ENCODE results near the gene MAP7D2. TPM values are rescaled to one million over a fixed set of nuclear protein-coding genes. Genes with fewer than 3 reads are reported as not detected.

Gene MAP7D2
- total and polyA plus RNA-seq, 2 of the 13 experiments (the other 11 are each of a cell fraction or from before 2014, with no cell fraction given) = 9.6 to 10.5 TPM

GRCh38 chrX:19990556-19991349 lies 126.0 kb downstream of the MAP7D2 start, which contains the start of gene BCLAF3 (continued):
- TF ChIP-seq, protein P1, sequence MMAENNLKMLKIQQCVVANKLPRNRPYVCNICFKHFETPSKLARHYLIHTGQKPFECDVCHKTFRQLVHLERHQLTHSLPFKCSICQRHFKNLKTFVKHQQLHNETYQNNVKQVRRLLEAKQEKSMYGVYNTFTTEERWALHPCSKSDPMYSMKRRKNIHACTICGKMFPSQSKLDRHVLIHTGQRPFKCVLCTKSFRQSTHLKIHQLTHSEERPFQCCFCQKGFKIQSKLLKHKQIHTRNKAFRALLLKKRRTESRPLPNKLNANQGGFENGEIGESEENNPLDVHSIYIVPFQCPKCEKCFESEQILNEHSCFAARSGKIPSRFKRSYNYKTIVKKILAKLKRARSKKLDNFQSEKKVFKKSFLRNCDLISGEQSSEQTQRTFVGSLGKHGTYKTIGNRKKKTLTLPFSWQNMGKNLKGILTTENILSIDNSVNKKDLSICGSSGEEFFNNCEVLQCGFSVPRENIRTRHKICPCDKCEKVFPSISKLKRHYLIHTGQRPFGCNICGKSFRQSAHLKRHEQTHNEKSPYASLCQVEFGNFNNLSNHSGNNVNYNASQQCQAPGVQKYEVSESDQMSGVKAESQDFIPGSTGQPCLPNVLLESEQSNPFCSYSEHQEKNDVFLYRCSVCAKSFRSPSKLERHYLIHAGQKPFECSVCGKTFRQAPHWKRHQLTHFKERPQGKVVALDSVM (CRISPR knock-in tag; IDR thresholded peaks at IDR 0.05) = peak; percentile 43; the same call in 1 of the 2 replicates
- TF ChIP-seq ZNF350 (CRISPR knock-in tag; IDR thresholded peaks at IDR 0.05; ENCODE audit: borderline replicate concordance, low read depth) = 0 out of 2 replicates have a peak, but pooled peaks have one; percentile 18
- TF ChIP-seq ZZZ3 (CRISPR knock-in tag; IDR thresholded peaks at IDR 0.05; ENCODE audit: borderline replicate concordance) = no peak
- TF ChIP-seq SAP130 (CRISPR knock-in tag; IDR thresholded peaks at IDR 0.05; ENCODE audit: low read depth) = peak; percentile 25; the same call in 1 of the 2 replicates
- TF ChIP-seq ZBTB20 (CRISPR knock-in tag; IDR thresholded peaks at IDR 0.05; ENCODE audit: borderline replicate concordance, low read depth) = no peak
- peak; percentile 60 for TF ChIP-seq GABPA (IDR thresholded peaks at IDR 0.05; ENCODE audit: low read depth, low read length)
- peak; percentile 66 for TF ChIP-seq GABPA (CRISPR knock-in tag; IDR thresholded peaks at IDR 0.05; ENCODE audit: low read depth)
- no peak for TF ChIP-seq ZNF33A (CRISPR knock-in tag; IDR thresholded peaks at IDR 0.05; ENCODE audit: borderline replicate concordance)
- TF ChIP-seq HOXA5 (CRISPR knock-in tag; IDR thresholded peaks at IDR 0.05) = no peak

GRCh38 chrX:19990151-19990555 lies 126.6 kb downstream of the MAP7D2 start:
- intact Hi-C loops (cut with micrococcal nuclease; ENCODE audit: unreplicated experiment) (loop anchor here (5.0 kb wide), 1 partner anchor 77 kb away; no protein-coding TSS in a partner anchor), in situ Hi-C loops (cut with HindIII; ENCODE audit: extremely low pct_ligation_motif_present, low pct_unique_long_range_greater_than_20kb) (loop anchor here (10.0 kb wide), 1 partner anchor 85 kb away; no protein-coding TSS in a partner anchor)
- Histone ChIP-seq H3K27ac (ENCODE audit: extremely low read length, insufficient read depth, low read length) (peak overlapping the region; percentile 33), H3K4me3 (replicated peaks in 1 of 3; ENCODE audit: insufficient read depth in 1 of 3, low read depth in 2 of 3, low read length in 3 of 3) (peak overlapping the region; percentile 55 to 77 (median 75); a peak in 5 of 6 replicates), H3K9ac (ENCODE audit: insufficient read depth, low read depth, low read length) (peak overlapping the region; percentile 63; the same call in 1 of the 2 replicates), H3K36me3 (replicated peaks in 1 of 2; ENCODE audit: control insufficient read depth in 1 of 2, insufficient read depth in 2 of 2, low read length in 2 of 2) (no peaks in the 10 kb centered on the region), H4K20me1 (ENCODE audit: insufficient read depth, low read length) (no peaks in the 10 kb centered on the region), H3K4me2 (ENCODE audit: low read depth, low read length) (peak overlapping the region; percentile 67), H2AFZ (ENCODE audit: low read length) (no peak overlapping the region), H3K9me3 (ENCODE audit: low read length) (no peaks in the 10 kb centered on the region), H3K4me1 (ENCODE audit: insufficient read depth, low read length) (peaks cover 13% of the 10 kb centered on the region; the same call in 1 of the 2 replicates), H3K79me2 (ENCODE audit: insufficient read depth, low read length) (no peaks in the 10 kb centered on the region), H3K27me3 (ENCODE audit: control insufficient read depth in 1 of 2, insufficient read depth in 2 of 2, low read length in 2 of 2) (no peaks in the 10 kb centered on the region)
- no TSS peak for BruUV-seq (replicated peaks)
- FAIRE-seq (no peak), ATAC-seq (no peak; the same call in 2 of the 3 replicates), DNase-seq (ENCODE audit: low spot score) (no peak)
- CTCF ChIA-PET (ENCODE audit: low intra/inter-chr PET ratio, low total read pairs) = interaction anchor here (2.0 kb wide), 1 partner anchor 85 kb away, joined by 6 read pairs; no protein-coding TSS in a partner anchor
- 0% methylated on average over 14 of the region's 25 CpGs for WGBS (ENCODE audit: low lambda C conversion rate)
- POLR2A ChIA-PET = no interaction called here
- TF ChIP-seq, protein P2, sequence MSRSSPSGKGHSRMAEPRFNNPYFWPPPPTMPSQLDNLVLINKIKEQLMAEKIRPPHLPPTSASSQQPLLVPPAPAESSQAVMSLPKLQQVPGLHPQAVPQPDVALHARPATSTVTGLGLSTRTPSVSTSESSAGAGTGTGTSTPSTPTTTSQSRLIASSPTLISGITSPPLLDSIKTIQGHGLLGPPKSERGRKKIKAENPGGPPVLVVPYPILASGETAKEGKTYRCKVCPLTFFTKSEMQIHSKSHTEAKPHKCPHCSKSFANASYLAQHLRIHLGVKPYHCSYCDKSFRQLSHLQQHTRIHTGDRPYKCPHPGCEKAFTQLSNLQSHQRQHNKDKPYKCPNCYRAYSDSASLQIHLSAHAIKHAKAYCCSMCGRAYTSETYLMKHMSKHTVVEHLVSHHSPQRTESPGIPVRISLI (CRISPR knock-in tag; IDR thresholded peaks at IDR 0.05; ENCODE audit: borderline replicate concordance) = no peak
- no peak for TF ChIP-seq SP4 (CRISPR knock-in tag; IDR thresholded peaks at IDR 0.05)
- TF ChIP-seq ATF1 (CRISPR knock-in tag; IDR thresholded peaks at IDR 0.05) = no peak
- TF ChIP-seq SP1 (IDR thresholded peaks at IDR 0.05) = no peak
- no peak for TF ChIP-seq SP1 (CRISPR knock-in tag; IDR thresholded peaks at IDR 0.05)
- no peak for TF ChIP-seq IRX3 (CRISPR knock-in tag; IDR thresholded peaks at IDR 0.05; ENCODE audit: borderline replicate concordance, low read depth)
- TF ChIP-seq RFX3 (CRISPR knock-in tag; IDR thresholded peaks at IDR 0.05) = no peak
- TF ChIP-seq, protein P1 (CRISPR knock-in tag; IDR thresholded peaks at IDR 0.05) = no peak

All from HepG2 (cell line).